NCI-H748 treated with DMSO at 0.1 percent for 48 hours (cell line): ENCODE results near the gene RALA.
"Not testable (repeated sequence)": the region's sequence is repeated elsewhere in the genome, so short reads cannot be mapped to it uniquely, and the experiment has no call there.

Experiments
- DNase-seq: peaks from one replicate; lab custom pipeline; 2025; lab: John Stamatoyannopoulos, UW

RALA gene

GRCh38 chr7:39727231-39728012 lies 104.0 kb downstream of the RALA start:
- no peak for DNase-seq

GRCh38 chr7:39732837-39733804 lies 109.7 kb downstream of the RALA start:
- DNase-seq: peak; percentile 74

- DNase-seq: peak; percentile 43
Observed at GRCh38 chr7:39733881-39734632, 110.7 kb downstream of the RALA start.

- no peak for DNase-seq
Observed at GRCh38 chr7:39734633-39735004, 111.2 kb downstream of the RALA start.

GRCh38 chr7:39735903-39736302 lies 112.5 kb downstream of the RALA start:
- DNase-seq: no peak

GRCh38 chr7:39741942-39742623 lies 118.7 kb downstream of the RALA start:
- DNase-seq: no peak

GRCh38 chr7:39744620-39745019 lies 121.2 kb downstream of the RALA start:
- DNase-seq: no peak

GRCh38 chr7:39745320-39745719 lies 121.9 kb downstream of the RALA start:
- no peak for DNase-seq

GRCh38 chr7:39746103-39746819 lies 122.9 kb downstream of the RALA start:
- peak; percentile 71 for DNase-seq

GRCh38 chr7:39749177-39749576 lies 125.8 kb downstream of the RALA start:
- DNase-seq: no peak

- DNase-seq: no peak
Observed at GRCh38 chr7:39749717-39750116, 126.3 kb downstream of the RALA start.

GRCh38 chr7:39750253-39751077 lies 127.1 kb downstream of the RALA start:
- no peak for DNase-seq

- DNase-seq: not testable (repeated sequence)
Observed at GRCh38 chr7:39753237-39753636, 129.9 kb downstream of the RALA start.

- no peak for DNase-seq
Observed at GRCh38 chr7:39753823-39754325, 130.5 kb downstream of the RALA start.

GRCh38 chr7:39754326-39755120 lies 131.2 kb downstream of the RALA start:
- no peak for DNase-seq

GRCh38 chr7:39757604-39758003 lies 134.2 kb downstream of the RALA start:
- DNase-seq: no peak
